Liver (tissue), 9 donors: Measurements from ENCODE around the gene ZW10. TPM values are rescaled to one million over a fixed set of nuclear protein-coding genes. Genes with fewer than 3 reads are reported as not detected.

Experiments
- DNase-seq: peaks from one replicate; pipeline ENCODE4 v3.0.0-alpha.2; 2017; ENCODE audit warnings: low spot score
- H3K27ac ChIP-seq, 2 donors: one replicate each; pipeline ENCODE4 v1.7.0; 2013; ENCODE audit warnings: inconsistent platforms in 2 of 2, low read length in 2 of 2, control low read depth in 1 of 2, low read depth in 1 of 2, mild to moderate bottlenecking in 1 of 2
- H3K27me3 ChIP-seq, 4 donors: one replicate each; pipeline versions ENCODE4 v1.6.1 to v1.7.0; 2013; ENCODE audit warnings: low read length in 3 of 4, inconsistent platforms in 1 of 4, mild to moderate bottlenecking in 1 of 4, moderate library complexity in 1 of 4; ENCODE audit not compliant: control insufficient read depth in 4 of 4, insufficient read depth in 4 of 4
- H3K36me3 ChIP-seq, 4 donors: one replicate each; pipeline versions ENCODE4 v1.6.1 to v1.7.0; 2013; ENCODE audit warnings: low read length in 3 of 4, mild to moderate bottlenecking in 3 of 4, low read depth in 1 of 4, moderate library complexity in 1 of 4; ENCODE audit not compliant: control insufficient read depth in 4 of 4, insufficient read depth in 3 of 4
- H3K4me1 ChIP-seq, 4 donors: one replicate each; pipeline versions ENCODE4 v1.6.1 to v1.7.0; 2013; ENCODE audit warnings: low read length in 3 of 4, mild to moderate bottlenecking in 3 of 4, moderate library complexity in 1 of 4; ENCODE audit not compliant: control insufficient read depth in 4 of 4, insufficient read depth in 4 of 4
- H3K4me3 ChIP-seq, 3 donors: one replicate each; pipeline versions ENCODE4 v1.6.1 to v1.7.0; 2013; ENCODE audit warnings: low read length in 3 of 3, control low read depth in 1 of 3, low read depth in 1 of 3, mild to moderate bottlenecking in 1 of 3
- H3K9ac ChIP-seq, 2 donors: one replicate each; pipeline ENCODE4 v1.7.0; 2013; ENCODE audit warnings: low read length in 2 of 2, mild to moderate bottlenecking in 2 of 2, moderate library complexity in 2 of 2, control low read depth in 1 of 2, low read depth in 1 of 2
- H3K9me3 ChIP-seq, 4 donors: one replicate each; pipeline versions ENCODE4 v1.6.1 to v1.7.0; 2013; ENCODE audit warnings: low read length in 3 of 4; ENCODE audit not compliant: control insufficient read depth in 4 of 4
- EGR1 ChIP-seq, 2 donors: IDR thresholded peaks; 2 replicates each; pipeline ENCODE4 v1.6.1; 2016 to 2018; ENCODE audit warnings: antibody characterized with exemption in 2 of 2, low read depth in 2 of 2
- FOXA2 ChIP-seq: IDR thresholded peaks from 2 replicates; pipeline ENCODE4 v1.6.1; 2016; ENCODE audit warnings: antibody characterized with exemption
- GABPA ChIP-seq, 2 donors: IDR thresholded peaks in 1 of 2; conservative IDR thresholded peaks in 1 of 2; 2 replicates each; pipeline ENCODE4 v1.6.1; 2016; ENCODE audit warnings: antibody characterized with exemption in 2 of 2, mild to moderate bottlenecking in 1 of 2, moderate library complexity in 1 of 2
- HNF4A ChIP-seq, 2 donors: conservative IDR thresholded peaks; 2 replicates each; pipeline ENCODE4 v1.6.1; 2016; ENCODE audit warnings: antibody characterized with exemption in 2 of 2, mild to moderate bottlenecking in 2 of 2
- JUND ChIP-seq, 2 donors: IDR thresholded peaks; 2 replicates each; pipeline ENCODE4 v1.6.1; 2016; ENCODE audit warnings: antibody characterized with exemption in 2 of 2
- NR2F2 ChIP-seq: IDR thresholded peaks from 2 replicates; pipeline ENCODE4 v1.6.1; 2016; ENCODE audit warnings: antibody characterized with exemption
- RAD21 ChIP-seq, 2 donors: IDR thresholded peaks; 2 replicates each; pipeline ENCODE4 v1.6.1; 2016; ENCODE audit warnings: antibody characterized with exemption in 2 of 2, mild to moderate bottlenecking in 2 of 2
- RXRA ChIP-seq, 2 donors: IDR thresholded peaks; 2 replicates each; pipeline ENCODE4 v1.6.1; 2017 to 2018; ENCODE audit warnings: antibody characterized with exemption in 2 of 2, mild to moderate bottlenecking in 1 of 2
- SP1 ChIP-seq: IDR thresholded peaks from 2 replicates; pipeline ENCODE4 v1.6.1; 2018; ENCODE audit warnings: antibody characterized with exemption, mild to moderate bottlenecking
- TAF1 ChIP-seq: conservative IDR thresholded peaks from 2 replicates; pipeline ENCODE4 v1.6.1; 2016; ENCODE audit warnings: antibody characterized with exemption, mild to moderate bottlenecking
- YY1 ChIP-seq: IDR thresholded peaks from 2 replicates; pipeline ENCODE4 v1.6.1; 2016; ENCODE audit warnings: antibody characterized with exemption, mild to moderate bottlenecking
- WGBS: extraction: QIAGEN DNeasy Blood & Tissue Kit; methylation state at CpG from one replicate; pipeline ENCODE4 v1.1.7; 2013; 5-methylcytosine and 5-hydroxymethylcytosine counted together
- polyA plus RNA-seq, 2 donors: library from polyadenylated mRNA; stranded (reverse) in 1 of 2; unstranded in 1 of 2; fragments of 200-250 nt in 1 of 2; fragments of >200 nt in 1 of 2; fragmentation: Nextera tagmentation in 1 of 2; extraction: Ambion mirVana in 1 of 2; gene quantifications; one replicate each; pipeline versions ENCODE4 v1.2.1 to v1.2.3, GENCODE V29; 2013 to 2015
- total RNA-seq, 2 donors: library from RNA; depleted of rRNA; stranded (reverse); fragments of >200 nt; gene quantifications; one replicate each; pipeline ENCODE4 v1.2.3, GENCODE V29; 2014
- TF ChIP-seq, protein P1 (sequence below): IDR thresholded peaks from 2 replicates; pipeline ENCODE4 v1.6.1; 2016; ENCODE audit warnings: antibody characterized with exemption
- TF ChIP-seq, protein P2 (sequence below): fragments of 150-350 bp; IDR thresholded peaks from 2 replicates; pipeline ENCODE4 v1.5.1; 2017; ENCODE audit warnings: improper control_type of control experiment, low read depth, low read length; ENCODE audit not compliant: missing input control
- TF ChIP-seq, protein P3 (sequence below): IDR thresholded peaks from 2 replicates; pipeline ENCODE4 v1.6.1; 2016; ENCODE audit warnings: antibody characterized with exemption, mild to moderate bottlenecking
- TF ChIP-seq, protein P4 (sequence below): IDR thresholded peaks from 2 replicates; pipeline ENCODE4 v1.6.1; 2016; ENCODE audit warnings: antibody characterized with exemption
- TF ChIP-seq, protein P5 (sequence below): IDR thresholded peaks from 2 replicates; pipeline ENCODE4 v1.6.1; 2016; ENCODE audit warnings: antibody characterized with exemption
- donor health status: healthy.
- donor health status: healthy.
- donor health status: healthy.
- donor health status: healthy.
- donor health status: healthy.

The ZW10 gene
- total and polyA plus RNA-seq, 4 donors, result 3.7 to 16.8 (median 9.3) TPM

DNA sequence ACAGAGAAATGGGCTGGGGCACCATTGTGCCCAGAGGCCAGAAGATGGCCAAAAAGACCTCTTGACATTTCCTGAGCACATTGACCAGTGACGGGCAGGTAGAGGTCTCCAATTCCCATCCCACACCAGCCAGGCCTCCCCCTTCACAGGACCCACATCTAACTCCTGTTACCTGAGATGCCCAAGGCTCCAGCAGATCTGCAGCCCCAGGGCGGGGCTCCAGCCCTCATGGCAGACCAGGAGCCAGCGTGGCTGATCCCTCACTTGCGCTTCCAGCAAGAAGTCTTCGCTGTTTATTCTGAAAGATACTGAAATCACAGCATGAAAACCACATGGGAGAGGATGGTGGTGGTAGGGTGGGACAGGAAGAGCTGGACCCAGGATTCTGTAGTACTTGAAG lies 76.4 kb downstream of the ZW10 start:
- Histone ChIP-seq H3K27me3 (no peaks in the 10 kb centered on the region), H3K9ac (no peak overlapping the region), H3K4me1 (peaks cover 3 to 10% (median 8%) of the 10 kb centered on the region in 4 donors), H3K4me3 (no peak overlapping the region), H3K9me3 (no peaks in the 10 kb centered on the region), H3K36me3 (peaks cover 0 to 3% (median 0%) of the 10 kb centered on the region in 4 donors), H3K27ac (no peak overlapping the region)
- WGBS, result 97% methylated on average over 5 of the region's 5 CpGs
- TF ChIP-seq, protein P1, sequence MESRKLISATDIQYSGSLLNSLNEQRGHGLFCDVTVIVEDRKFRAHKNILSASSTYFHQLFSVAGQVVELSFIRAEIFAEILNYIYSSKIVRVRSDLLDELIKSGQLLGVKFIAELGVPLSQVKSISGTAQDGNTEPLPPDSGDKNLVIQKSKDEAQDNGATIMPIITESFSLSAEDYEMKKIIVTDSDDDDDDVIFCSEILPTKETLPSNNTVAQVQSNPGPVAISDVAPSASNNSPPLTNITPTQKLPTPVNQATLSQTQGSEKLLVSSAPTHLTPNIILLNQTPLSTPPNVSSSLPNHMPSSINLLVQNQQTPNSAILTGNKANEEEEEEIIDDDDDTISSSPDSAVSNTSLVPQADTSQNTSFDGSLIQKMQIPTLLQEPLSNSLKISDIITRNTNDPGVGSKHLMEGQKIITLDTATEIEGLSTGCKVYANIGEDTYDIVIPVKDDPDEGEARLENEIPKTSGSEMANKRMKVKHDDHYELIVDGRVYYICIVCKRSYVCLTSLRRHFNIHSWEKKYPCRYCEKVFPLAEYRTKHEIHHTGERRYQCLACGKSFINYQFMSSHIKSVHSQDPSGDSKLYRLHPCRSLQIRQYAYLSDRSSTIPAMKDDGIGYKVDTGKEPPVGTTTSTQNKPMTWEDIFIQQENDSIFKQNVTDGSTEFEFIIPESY, result no peak
- no peak for TF ChIP-seq JUND (IDR thresholded peaks at IDR 0.05)
- TF ChIP-seq SP1, result no peak
- no peak for TF ChIP-seq YY1
- TF ChIP-seq, protein P2, sequence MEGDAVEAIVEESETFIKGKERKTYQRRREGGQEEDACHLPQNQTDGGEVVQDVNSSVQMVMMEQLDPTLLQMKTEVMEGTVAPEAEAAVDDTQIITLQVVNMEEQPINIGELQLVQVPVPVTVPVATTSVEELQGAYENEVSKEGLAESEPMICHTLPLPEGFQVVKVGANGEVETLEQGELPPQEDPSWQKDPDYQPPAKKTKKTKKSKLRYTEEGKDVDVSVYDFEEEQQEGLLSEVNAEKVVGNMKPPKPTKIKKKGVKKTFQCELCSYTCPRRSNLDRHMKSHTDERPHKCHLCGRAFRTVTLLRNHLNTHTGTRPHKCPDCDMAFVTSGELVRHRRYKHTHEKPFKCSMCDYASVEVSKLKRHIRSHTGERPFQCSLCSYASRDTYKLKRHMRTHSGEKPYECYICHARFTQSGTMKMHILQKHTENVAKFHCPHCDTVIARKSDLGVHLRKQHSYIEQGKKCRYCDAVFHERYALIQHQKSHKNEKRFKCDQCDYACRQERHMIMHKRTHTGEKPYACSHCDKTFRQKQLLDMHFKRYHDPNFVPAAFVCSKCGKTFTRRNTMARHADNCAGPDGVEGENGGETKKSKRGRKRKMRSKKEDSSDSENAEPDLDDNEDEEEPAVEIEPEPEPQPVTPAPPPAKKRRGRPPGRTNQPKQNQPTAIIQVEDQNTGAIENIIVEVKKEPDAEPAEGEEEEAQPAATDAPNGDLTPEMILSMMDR, result no peak
- TF ChIP-seq, protein P3, sequence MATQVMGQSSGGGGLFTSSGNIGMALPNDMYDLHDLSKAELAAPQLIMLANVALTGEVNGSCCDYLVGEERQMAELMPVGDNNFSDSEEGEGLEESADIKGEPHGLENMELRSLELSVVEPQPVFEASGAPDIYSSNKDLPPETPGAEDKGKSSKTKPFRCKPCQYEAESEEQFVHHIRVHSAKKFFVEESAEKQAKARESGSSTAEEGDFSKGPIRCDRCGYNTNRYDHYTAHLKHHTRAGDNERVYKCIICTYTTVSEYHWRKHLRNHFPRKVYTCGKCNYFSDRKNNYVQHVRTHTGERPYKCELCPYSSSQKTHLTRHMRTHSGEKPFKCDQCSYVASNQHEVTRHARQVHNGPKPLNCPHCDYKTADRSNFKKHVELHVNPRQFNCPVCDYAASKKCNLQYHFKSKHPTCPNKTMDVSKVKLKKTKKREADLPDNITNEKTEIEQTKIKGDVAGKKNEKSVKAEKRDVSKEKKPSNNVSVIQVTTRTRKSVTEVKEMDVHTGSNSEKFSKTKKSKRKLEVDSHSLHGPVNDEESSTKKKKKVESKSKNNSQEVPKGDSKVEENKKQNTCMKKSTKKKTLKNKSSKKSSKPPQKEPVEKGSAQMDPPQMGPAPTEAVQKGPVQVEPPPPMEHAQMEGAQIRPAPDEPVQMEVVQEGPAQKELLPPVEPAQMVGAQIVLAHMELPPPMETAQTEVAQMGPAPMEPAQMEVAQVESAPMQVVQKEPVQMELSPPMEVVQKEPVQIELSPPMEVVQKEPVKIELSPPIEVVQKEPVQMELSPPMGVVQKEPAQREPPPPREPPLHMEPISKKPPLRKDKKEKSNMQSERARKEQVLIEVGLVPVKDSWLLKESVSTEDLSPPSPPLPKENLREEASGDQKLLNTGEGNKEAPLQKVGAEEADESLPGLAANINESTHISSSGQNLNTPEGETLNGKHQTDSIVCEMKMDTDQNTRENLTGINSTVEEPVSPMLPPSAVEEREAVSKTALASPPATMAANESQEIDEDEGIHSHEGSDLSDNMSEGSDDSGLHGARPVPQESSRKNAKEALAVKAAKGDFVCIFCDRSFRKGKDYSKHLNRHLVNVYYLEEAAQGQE, result no peak
- TF ChIP-seq FOXA2, result no peak
- TF ChIP-seq RXRA (IDR thresholded peaks at IDR 0.05), result no peak
- no peak for TF ChIP-seq TAF1
- TF ChIP-seq GABPA (IDR thresholded peaks at IDR 0.05 in 1 of 2, conservative IDR thresholded peaks at IDR 0.05 in 1 of 2), result no peak
- TF ChIP-seq NR2F2, result no peak
- no peak for TF ChIP-seq RAD21 (IDR thresholded peaks at IDR 0.05)
- TF ChIP-seq, protein P4, sequence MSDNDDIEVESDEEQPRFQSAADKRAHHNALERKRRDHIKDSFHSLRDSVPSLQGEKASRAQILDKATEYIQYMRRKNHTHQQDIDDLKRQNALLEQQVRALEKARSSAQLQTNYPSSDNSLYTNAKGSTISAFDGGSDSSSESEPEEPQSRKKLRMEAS, result no peak
- TF ChIP-seq, protein P5, sequence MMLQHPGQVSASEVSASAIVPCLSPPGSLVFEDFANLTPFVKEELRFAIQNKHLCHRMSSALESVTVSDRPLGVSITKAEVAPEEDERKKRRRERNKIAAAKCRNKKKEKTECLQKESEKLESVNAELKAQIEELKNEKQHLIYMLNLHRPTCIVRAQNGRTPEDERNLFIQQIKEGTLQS, result no peak
- no peak for TF ChIP-seq HNF4A (conservative IDR thresholded peaks at IDR 0.05)
- TF ChIP-seq EGR1 (IDR thresholded peaks at IDR 0.05; ENCODE audit: low read depth in 2 of 2), result no peak
- no peak for DNase-seq

DNA sequence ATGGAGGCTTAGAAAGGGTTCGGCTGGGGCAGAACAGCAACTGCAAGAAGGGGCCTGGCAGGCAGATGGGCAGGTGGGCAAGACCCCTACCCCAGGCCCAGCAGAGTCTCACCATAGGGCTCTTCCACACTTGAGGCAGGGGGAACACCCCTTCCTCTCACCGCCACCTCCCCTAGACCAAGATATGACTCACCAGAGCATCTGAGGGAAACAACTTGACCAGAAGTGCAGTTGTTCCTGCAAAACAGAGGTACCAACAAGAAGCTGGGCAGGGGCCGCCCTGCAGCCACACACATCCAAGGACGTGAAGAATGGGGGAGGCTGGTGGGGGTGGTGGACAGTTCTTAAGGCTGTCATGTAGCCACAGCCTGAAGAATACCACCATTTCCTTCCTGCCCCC lies 78.3 kb downstream of the ZW10 start:
- no peak overlapping the region for H3K27ac ChIP-seq
- no peak for DNase-seq
- TF ChIP-seq, protein P2, result no peak
- H3K36me3 ChIP-seq, result peaks cover 0 to 3% (median 0%) of the 10 kb centered on the region in 4 donors
- H3K9me3 ChIP-seq, result no peaks in the 10 kb centered on the region
- H3K27me3 ChIP-seq, result no peaks in the 10 kb centered on the region
- 95% methylated on average over 4 of the region's 4 CpGs for WGBS
- peaks cover 3 to 10% (median 8%) of the 10 kb centered on the region in 4 donors for H3K4me1 ChIP-seq
- H3K9ac ChIP-seq, result no peak overlapping the region
- H3K4me3 ChIP-seq, result no peak overlapping the region
